WERI-Rb-1 (cell line): ENCODE results near the gene GRIK1.

ENCODE experiments used
- DNase-seq: peaks from one replicate; pipeline ENCODE4 v3.0.0-alpha.2; 2020
- H3K27ac ChIP-seq: fragments of 250-450 bp; sonication (Bioruptor Pico); 2 replicates; pipeline ENCODE4 v1.5.1; 2020; ENCODE audit warnings: mild to moderate bottlenecking, moderate library complexity
- H3K27me3 ChIP-seq: fragments of 250-450 bp; sonication (Bioruptor Pico); 2 replicates; pipeline ENCODE4 v1.5.1; 2021; ENCODE audit warnings: mild to moderate bottlenecking, low read depth, moderate library complexity; ENCODE audit not compliant: insufficient read depth, severe bottlenecking
- H3K36me3 ChIP-seq: fragments of 250-450 bp; sonication (Bioruptor Pico); 2 replicates; pipeline ENCODE4 v1.5.1; 2020; ENCODE audit warnings: mild to moderate bottlenecking, moderate library complexity
- H3K4me3 ChIP-seq: 2 replicates; pipeline ENCODE4 v1.5.1; 2011; ENCODE audit warnings: low read depth, mild to moderate bottlenecking, control low read depth, low read length
- H3K9me3 ChIP-seq: fragments of 250-450 bp; sonication (Bioruptor Pico); 2 replicates; pipeline ENCODE4 v1.5.1; 2021; ENCODE audit warnings: mild to moderate bottlenecking, moderate library complexity; ENCODE audit not compliant: severe bottlenecking
- TF ChIP-seq, protein P1 (sequence below): IDR thresholded peaks from 2 replicates; pipeline ENCODE4 v1.5.1; 2011; ENCODE audit warnings: low read depth, mild to moderate bottlenecking, control low read depth, inconsistent platforms, low read length

The GRIK1 gene

GRCh38 chr21:29888437-29888836, 51.4 kb downstream of the GRIK1 start:
- H3K27me3 ChIP-seq: no peaks in the 10 kb centered on the region

DNA sequence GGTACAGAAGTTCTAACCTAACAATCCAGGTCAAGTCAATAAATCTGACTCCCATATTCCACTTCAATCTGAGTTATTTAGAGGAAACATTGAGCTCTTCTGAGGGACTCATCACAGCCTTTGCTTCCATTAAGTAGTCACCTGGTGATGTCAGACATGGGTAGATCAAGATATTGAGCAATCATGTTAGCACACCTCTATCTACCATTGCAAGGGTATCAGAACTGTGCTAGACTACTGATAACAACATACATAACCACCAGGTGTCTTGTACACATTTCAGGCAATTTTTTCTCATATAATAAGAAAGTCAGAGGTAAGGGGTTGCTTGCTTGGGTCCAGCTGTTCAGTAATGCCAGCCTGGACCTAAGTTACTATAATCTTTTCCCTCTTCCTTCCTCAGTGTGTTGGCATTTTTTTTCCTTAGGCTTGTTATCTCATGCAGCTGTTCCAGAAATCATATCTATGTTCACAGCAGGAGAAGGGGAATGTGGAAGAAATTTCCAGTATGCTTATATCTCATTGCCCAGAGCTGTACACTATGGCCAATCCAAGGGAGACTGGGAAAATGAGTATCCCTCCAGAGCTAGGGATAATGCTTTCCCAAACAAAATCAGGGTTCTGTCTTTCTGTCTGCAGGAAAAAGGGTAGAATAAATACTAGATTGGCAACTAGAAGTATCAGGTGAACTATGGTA, 52.3 kb downstream of the GRIK1 start:
- H3K4me3 ChIP-seq: no peak overlapping the region
- DNase-seq: no peak
- no peak overlapping the region for H3K27ac ChIP-seq
- TF ChIP-seq, protein P1, sequence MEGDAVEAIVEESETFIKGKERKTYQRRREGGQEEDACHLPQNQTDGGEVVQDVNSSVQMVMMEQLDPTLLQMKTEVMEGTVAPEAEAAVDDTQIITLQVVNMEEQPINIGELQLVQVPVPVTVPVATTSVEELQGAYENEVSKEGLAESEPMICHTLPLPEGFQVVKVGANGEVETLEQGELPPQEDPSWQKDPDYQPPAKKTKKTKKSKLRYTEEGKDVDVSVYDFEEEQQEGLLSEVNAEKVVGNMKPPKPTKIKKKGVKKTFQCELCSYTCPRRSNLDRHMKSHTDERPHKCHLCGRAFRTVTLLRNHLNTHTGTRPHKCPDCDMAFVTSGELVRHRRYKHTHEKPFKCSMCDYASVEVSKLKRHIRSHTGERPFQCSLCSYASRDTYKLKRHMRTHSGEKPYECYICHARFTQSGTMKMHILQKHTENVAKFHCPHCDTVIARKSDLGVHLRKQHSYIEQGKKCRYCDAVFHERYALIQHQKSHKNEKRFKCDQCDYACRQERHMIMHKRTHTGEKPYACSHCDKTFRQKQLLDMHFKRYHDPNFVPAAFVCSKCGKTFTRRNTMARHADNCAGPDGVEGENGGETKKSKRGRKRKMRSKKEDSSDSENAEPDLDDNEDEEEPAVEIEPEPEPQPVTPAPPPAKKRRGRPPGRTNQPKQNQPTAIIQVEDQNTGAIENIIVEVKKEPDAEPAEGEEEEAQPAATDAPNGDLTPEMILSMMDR: no peak
- H3K36me3 ChIP-seq: no peaks in the 10 kb centered on the region
- no peaks in the 10 kb centered on the region for H3K27me3 ChIP-seq
- no peaks in the 10 kb centered on the region for H3K9me3 ChIP-seq

More at GRCh38 chr21:29888437-29888836, 51.4 kb downstream of the GRIK1 start:
- H3K4me3 ChIP-seq: no peak overlapping the region
- no peaks in the 10 kb centered on the region for H3K9me3 ChIP-seq
- H3K36me3 ChIP-seq: no peaks in the 10 kb centered on the region
- TF ChIP-seq, protein P1: no peak
- DNase-seq: no peak
- no peak overlapping the region for H3K27ac ChIP-seq

DNA sequence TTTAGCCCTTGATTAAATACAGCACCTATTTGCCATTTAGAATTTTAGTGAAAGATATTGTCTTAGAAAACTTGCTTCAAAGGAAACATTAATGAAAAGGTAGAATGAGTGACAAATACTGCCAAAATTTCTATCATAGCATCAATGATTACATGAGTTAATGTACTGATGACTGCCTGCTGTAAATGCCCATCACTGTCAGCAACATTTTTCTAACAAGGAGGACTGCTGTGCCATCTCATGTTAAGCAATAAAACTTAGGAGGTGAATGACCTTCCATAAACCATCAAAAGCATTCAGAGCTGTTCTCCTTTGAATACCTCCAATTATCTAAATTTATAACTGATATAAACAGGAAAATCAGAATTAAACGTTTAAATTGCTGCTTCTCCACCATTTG, 54.3 kb downstream of the GRIK1 start:
- Histone ChIP-seq H3K27ac (no peak overlapping the region), H3K9me3 (no peaks in the 10 kb centered on the region), H3K4me3 (no peak overlapping the region), H3K36me3 (no peaks in the 10 kb centered on the region), H3K27me3 (no peaks in the 10 kb centered on the region)
- no peak for DNase-seq
- TF ChIP-seq, protein P1: no peak

DNA sequence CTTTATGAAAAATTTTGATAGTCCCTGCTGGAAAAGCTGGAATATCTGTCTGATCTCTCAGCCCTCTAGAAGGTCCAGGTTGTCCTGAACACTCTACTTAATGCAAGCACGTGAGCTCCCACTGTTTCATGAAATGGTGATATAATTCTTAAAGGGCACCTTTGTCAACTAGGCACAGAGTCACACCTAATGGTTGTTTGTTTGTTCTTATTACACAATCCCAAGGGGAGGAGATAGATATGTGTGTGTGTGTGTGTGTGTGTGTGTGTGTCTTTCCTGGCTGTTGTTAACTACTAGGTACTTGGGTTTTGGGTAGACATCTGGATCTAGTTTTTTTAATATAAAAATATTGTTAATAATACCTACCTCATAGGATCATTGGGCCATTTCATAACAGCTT, 63.9 kb downstream of the GRIK1 start:
- H3K9me3 ChIP-seq: no peaks in the 10 kb centered on the region
- H3K27ac ChIP-seq: no peak overlapping the region
- DNase-seq: no peak
- no peaks in the 10 kb centered on the region for H3K36me3 ChIP-seq
- H3K27me3 ChIP-seq: no peaks in the 10 kb centered on the region
- no peak overlapping the region for H3K4me3 ChIP-seq
- TF ChIP-seq, protein P1: no peak

DNA sequence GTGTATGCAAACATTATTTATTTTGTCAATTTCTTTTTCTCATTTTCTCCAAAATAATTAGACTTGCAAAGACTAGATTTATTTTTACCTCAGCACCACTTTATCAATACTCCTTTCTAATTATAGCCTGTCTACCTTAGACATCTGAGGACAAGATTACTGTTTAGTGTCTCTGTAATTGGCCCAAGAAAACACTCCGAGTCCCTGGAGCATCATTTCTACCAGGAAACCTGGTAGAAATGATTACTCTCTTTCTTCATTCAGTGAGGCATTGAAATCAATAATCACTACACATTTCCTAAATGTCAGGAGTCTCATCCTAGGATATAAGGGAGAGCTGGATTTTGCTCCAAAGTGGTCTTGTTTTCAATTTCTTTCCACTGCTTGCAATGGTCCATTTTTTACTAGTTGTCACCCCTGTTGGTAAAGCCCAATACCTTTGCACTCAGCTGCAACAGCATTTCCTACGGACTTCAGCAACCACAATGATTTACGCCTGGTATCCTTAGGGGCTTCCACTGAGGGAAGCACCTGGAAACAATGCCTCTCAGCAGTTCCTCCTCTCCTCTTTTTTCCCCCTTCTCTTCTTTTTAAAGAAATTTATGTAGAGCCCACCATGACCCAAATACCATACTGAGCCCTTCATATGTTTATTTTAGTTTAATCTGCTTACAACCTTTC, 64.6 kb downstream of the GRIK1 start:
- Histone ChIP-seq H3K4me3 (no peak overlapping the region), H3K9me3 (no peaks in the 10 kb centered on the region), H3K27ac (no peak overlapping the region), H3K36me3 (no peaks in the 10 kb centered on the region), H3K27me3 (no peaks in the 10 kb centered on the region)
- TF ChIP-seq, protein P1: no peak
- DNase-seq: no peak
